GM12878 (cell line): ENCODE measurements around the gene RAD51B. TPM values are rescaled to one million over a fixed set of nuclear protein-coding genes. Genes with fewer than 3 reads are reported as not detected.

Experiments
- ATAC-seq: fragments of 200-7000 bp; cut with Tn5 transposase; 3 replicates; pipeline ENCODE4 v1.9.1; 2020; ENCODE audit warnings: mild to moderate bottlenecking, moderate library complexity
- BruUV-seq: library from RNA; stranded (reverse); fragments of 400-500 nt; replicated peaks from 2 replicates; lab custom pipeline; 2021; lab: Mats Ljungman, UMichigan
- CTCF ChIA-PET: fragments of 300-600 bp; sonication (Branson Sonifier 250); formaldehyde crosslinking; extraction: SDS; loops from one replicate; lab custom pipeline; 2021; ENCODE audit warnings: inconsistent platforms; lab: Yijun Ruan, JAX
- POLR2A ChIA-PET: fragments of 350-600 bp; formaldehyde crosslinking; extraction: SDS; loops from one replicate; lab custom pipeline; 2021; ENCODE audit warnings: inconsistent platforms; lab: Charles Lee
- RAD21 ChIA-PET: fragments of 300-600 bp; sonication (Branson Sonifier 250); formaldehyde crosslinking; loops from one replicate; lab custom pipeline; 2023; ENCODE audit warnings: antibody characterized with exemption; ENCODE audit not compliant: unreplicated experiment; lab: Charles Lee
- SMC1A ChIA-PET: fragments of 300-600 bp; sonication (Branson Sonifier 250); formaldehyde crosslinking; loops from one replicate; lab custom pipeline; 2023; ENCODE audit not compliant: unreplicated experiment, uncharacterized antibody; lab: Charles Lee
- DNase-seq: peaks from one replicate; pipeline ENCODE4 v3.0.0-alpha.2; 2011; ENCODE audit warnings: low read depth, low spot score
- FAIRE-seq: peaks from 3 replicates; lab custom pipeline; 2011; peaks lifted over from hg19 to GRCh38; lab: Jason Lieb, UNC
- H2AFZ ChIP-seq: 2 replicates; pipeline ENCODE4 v1.6.0; 2011; ENCODE audit warnings: low read depth, low read length, control low read depth; ENCODE audit not compliant: control insufficient read depth
- H3K27ac ChIP-seq: 2 replicates; pipeline ENCODE4 v1.5.1; 2011; ENCODE audit warnings: control low read depth; ENCODE audit not compliant: control insufficient read depth, insufficient read depth
- H3K27me3 ChIP-seq, 2 experiments: replicated peaks in 1 of 2; 2 replicates each; pipeline versions ENCODE4 v1.6.0 to v1.6.1; 2011; ENCODE audit warnings: low read length in 1 of 2; ENCODE audit not compliant: control insufficient read depth in 2 of 2, insufficient read depth in 2 of 2
- H3K36me3 ChIP-seq, 2 experiments: 2 replicates each; pipeline ENCODE4 v1.5.1; 2011; ENCODE audit warnings: low read length in 1 of 2; ENCODE audit not compliant: control insufficient read depth in 2 of 2, insufficient read depth in 2 of 2
- H3K4me1 ChIP-seq: 2 replicates; pipeline ENCODE4 v1.6.1; 2011; ENCODE audit warnings: mild to moderate bottlenecking, low read length, moderate library complexity, mixed read lengths; ENCODE audit not compliant: control insufficient read depth, insufficient read depth
- H3K4me2 ChIP-seq: 2 replicates; pipeline ENCODE4 v1.6.0; 2011; ENCODE audit warnings: control low read depth; ENCODE audit not compliant: control insufficient read depth, insufficient read depth
- H3K4me3 ChIP-seq: fragments of 200-600 bp; sonication (generic); 2 replicates; pipeline ENCODE4 v1.5.1; 2016
- H3K79me2 ChIP-seq: 2 replicates; pipeline ENCODE4 v1.6.0; 2011; ENCODE audit warnings: low read length; ENCODE audit not compliant: control insufficient read depth, insufficient read depth
- H3K9ac ChIP-seq: 2 replicates; pipeline ENCODE4 v1.8.0; 2011; ENCODE audit warnings: low read length, control low read depth, mixed read lengths; ENCODE audit not compliant: control insufficient read depth, insufficient read depth
- H3K9me3 ChIP-seq: replicated peaks from 3 replicates; pipeline ENCODE4 v1.5.1; 2011; ENCODE audit warnings: mild to moderate bottlenecking, low read length; ENCODE audit not compliant: control insufficient read depth, insufficient read depth
- H4K20me1 ChIP-seq: 2 replicates; pipeline ENCODE4 v1.6.0; 2011; ENCODE audit not compliant: control insufficient read depth, insufficient read depth
- BCL3 ChIP-seq: IDR thresholded peaks from 2 replicates; pipeline ENCODE4 v1.6.1; 2011; ENCODE audit warnings: borderline replicate concordance, low read depth, mild to moderate bottlenecking, moderate library complexity, low read length; ENCODE audit not compliant: insufficient read depth, poor library complexity, severe bottlenecking
- CEBPZ ChIP-seq: fragments of 150-350 bp; IDR thresholded peaks from 2 replicates; pipeline ENCODE4 v1.6.1; 2016; ENCODE audit warnings: low read depth, low read length
- KDM1A ChIP-seq: fragments of 200-600 bp; sonication (generic); IDR thresholded peaks from 2 replicates; pipeline ENCODE4 v1.6.1; 2016; ENCODE audit warnings: borderline replicate concordance
- TCF12 ChIP-seq: IDR thresholded peaks from 2 replicates; pipeline ENCODE4 v1.6.1; 2011; ENCODE audit warnings: low read depth, mild to moderate bottlenecking, low read length
- WGBS: methylation state at CpG from one replicate; pipeline ENCODE4 v1.1.6; 2016; ENCODE audit warnings: low lambda C conversion rate; ENCODE audit not compliant: insufficient replicate concordance, insufficient coverage; ENCODE audit errors: missing lambda C conversion rate; 5-methylcytosine and 5-hydroxymethylcytosine counted together
- in situ Hi-C: fragments of 300-500 bp; cut with MboI; formaldehyde crosslinking; loops from 9 replicates; pipeline ENCODE4 v1.14.3; 2018; ENCODE audit warnings: mixed read lengths
- intact Hi-C: fragments of 100-400 bp; cut with micrococcal nuclease; formaldehyde crosslinking; loops from one replicate; pipeline ENCODE4 v1.14.2; 2022; ENCODE audit not compliant: unreplicated experiment
- polyA plus RNA-seq, 11 experiments: library from polyadenylated mRNA; depleted of rRNA in 4 of 11; unstranded in 6 of 11; stranded (reverse) in 5 of 11; fragments of >200 nt; fragmentation: Nextera tagmentation in 4 of 11; fragmentation: Illumina TruSeq in 1 of 11; extraction: Ambion mirVana in 4 of 11; extraction: Trizol in 1 of 11; gene quantifications; 1 replicate in 1 of 11; 2 replicates in 10 of 11; pipeline versions ENCODE4 v1.2.1 to v1.2.3, GENCODE V29; 2011 to 2016; ENCODE audit warnings: inconsistent platforms in 2 of 11, missing spikeins in 2 of 11, low read depth in 1 of 11
- total RNA-seq, 4 experiments: library from RNA; depleted of rRNA in 3 of 4; stranded (reverse); fragments of >200 nt in 3 of 4; fragmentation: Illumina TruSeq in 1 of 4; extraction: Trizol in 1 of 4; gene quantifications; 2 replicates each; pipeline versions ENCODE4 v1.2.1 to v1.2.3, GENCODE V29; 2013 to 2021

Gene RAD51B
- total and polyA plus RNA-seq, 10 of the 15 experiments (the other 5 are each of a cell fraction or from before 2014, with no cell fraction given) = 9.8 to 26.8 (median 21.3) TPM

- RAD21 ChIA-PET = interaction anchor here (0.8 to 7.5 kb wide), 18 partner anchors 10 to 550 kb away, joined by 3 to 139 read pairs (median 8); no protein-coding TSS in a partner anchor
- Histone ChIP-seq H3K9ac (no peak overlapping the region), H3K36me3 (no peaks in the 10 kb centered on the region)
- no peak for ATAC-seq
- 98% methylated on average over 2 of the region's 2 CpGs for WGBS
- no peak for TF ChIP-seq CEBPZ
- TF ChIP-seq TCF12 = no peak
- TF ChIP-seq BCL3 = no peak
- TF ChIP-seq KDM1A = no peak
- TF ChIP-seq, all 136 proteins: peak for 0
- no peak overlapping the region for H3K4me2 ChIP-seq
- H3K4me1 ChIP-seq = peaks cover 84% of the 10 kb centered on the region
- intact Hi-C loops = no loop called here
- no peak overlapping the region for H2AFZ ChIP-seq
- peak overlapping the region; percentile 84; the same call in 1 of the 2 replicates for H3K27ac ChIP-seq
- H3K27me3 ChIP-seq = no peaks in the 10 kb centered on the region
- peaks cover 2% of the 10 kb centered on the region for H3K79me2 ChIP-seq
- ChIA-PET SMC1A (interaction anchor here (0.8 to 10.4 kb wide), 26 partner anchors 9 to 550 kb away, joined by 3 to 237 read pairs (median 6); no protein-coding TSS in a partner anchor), POLR2A (interaction anchor here (0.5 to 2.4 kb wide), 17 partner anchors 9 to 544 kb away, joined by 3 to 10 read pairs (median 4); no protein-coding TSS in a partner anchor), CTCF (interaction anchor here (0.7 to 12.2 kb wide), 11 partner anchors 11 to 556 kb away, joined by 3 to 158 read pairs (median 4); no protein-coding TSS in a partner anchor)
- no peaks in the 10 kb centered on the region for H4K20me1 ChIP-seq
- no peaks in the 10 kb centered on the region for H3K9me3 ChIP-seq
- BruUV-seq = no TSS peak
- no peak overlapping the region for H3K4me3 ChIP-seq
- in situ Hi-C loops = loop anchor here (10.0 kb wide), 1 partner anchor 524 kb away; the partner anchor contains the start of gene ZFP36L1
- DNase-seq (no peak), FAIRE-seq (no peak)
These were observed 450.8 kb downstream of the RAD51B start for GRCh38 chr14:68270342-68270741.
